HG02623 (cell line): Measurements from ENCODE around the gene CDKN3.

Experiments used
- ATAC-seq: cut with Tn5 transposase; IDR thresholded peaks from one replicate; pipeline ENCODE4 v1.9.1; 2021; ENCODE audit warnings: moderate library complexity; ENCODE audit not compliant: unreplicated experiment

Gene CDKN3, protein sequence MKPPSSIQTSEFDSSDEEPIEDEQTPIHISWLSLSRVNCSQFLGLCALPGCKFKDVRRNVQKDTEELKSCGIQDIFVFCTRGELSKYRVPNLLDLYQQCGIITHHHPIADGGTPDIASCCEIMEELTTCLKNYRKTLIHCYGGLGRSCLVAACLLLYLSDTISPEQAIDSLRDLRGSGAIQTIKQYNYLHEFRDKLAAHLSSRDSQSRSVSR

GRCh38 chr14:54396493-54397335, at the start of gene CDKN3:
CDKN3 (plus strand) TSS chr14:54397007; CDS start chr14:54397069, 62 bp downstream.
- ATAC-seq: peak; percentile 98

DNA sequence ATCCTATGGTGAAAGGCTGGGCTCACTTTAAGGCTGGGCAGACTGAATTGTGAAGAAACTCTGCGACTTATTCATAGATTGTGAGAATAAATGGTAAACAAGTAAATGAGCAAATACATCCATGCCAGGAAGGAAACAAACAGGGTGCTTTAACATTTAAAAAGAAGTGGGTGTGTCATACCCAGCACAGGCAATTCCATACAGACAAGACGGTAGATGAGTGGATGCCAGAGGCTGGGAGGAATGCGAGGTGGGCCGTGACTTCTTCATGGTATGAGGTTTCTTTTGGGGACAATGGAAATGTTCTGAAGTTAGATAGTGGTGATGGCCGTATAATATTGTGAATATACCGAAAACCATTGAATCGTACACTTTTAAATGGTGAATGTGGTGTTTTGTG, 49.8 kb upstream of the CDKN3 start:
- ATAC-seq: no peak

GRCh38 chr14:54348001-54348611, 48.7 kb upstream of the CDKN3 start:
- ATAC-seq: no peak

DNA sequence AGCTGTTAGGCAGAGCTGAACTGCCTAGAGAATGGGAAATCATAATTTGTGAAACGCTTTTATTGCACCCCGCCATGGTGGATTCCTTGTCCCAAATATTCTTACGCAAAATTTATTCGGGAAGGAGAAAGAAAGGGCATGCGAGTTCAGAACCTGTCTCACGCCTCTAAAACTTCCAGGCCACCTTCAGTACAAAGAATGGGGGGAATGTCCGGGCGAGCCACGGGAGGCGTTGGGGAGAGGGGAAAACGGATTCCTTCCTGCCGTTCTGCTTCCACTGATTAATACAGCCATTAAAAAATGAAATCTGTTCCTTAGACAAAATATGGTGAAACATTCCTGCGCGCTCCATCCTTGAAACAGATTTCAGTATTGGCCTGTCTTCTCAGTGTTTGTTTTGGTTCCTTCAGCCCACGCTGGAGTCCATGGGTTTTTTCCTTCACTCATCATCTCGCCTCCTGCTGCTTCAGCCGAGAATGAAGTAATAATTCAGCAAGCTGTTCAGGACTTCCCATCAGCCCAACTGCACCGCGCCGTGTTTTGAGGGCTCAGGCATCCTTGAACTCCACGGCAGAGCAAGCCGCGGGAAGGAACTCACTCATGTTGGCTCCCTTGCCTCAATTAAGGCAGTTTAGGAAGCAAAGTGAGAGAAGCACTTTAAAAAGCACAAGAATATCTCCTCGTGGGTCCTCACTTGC, 47.7 kb upstream of the CDKN3 start:
- no peak for ATAC-seq

GRCh38 chr14:54349713-54350112, 47.1 kb upstream of the CDKN3 start:
- no peak for ATAC-seq

GRCh38 chr14:54350203-54350602, 46.6 kb upstream of the CDKN3 start:
- no peak for ATAC-seq

- no peak for ATAC-seq
Observed at GRCh38 chr14:54353266-54353665, 43.5 kb upstream of the CDKN3 start.

DNA sequence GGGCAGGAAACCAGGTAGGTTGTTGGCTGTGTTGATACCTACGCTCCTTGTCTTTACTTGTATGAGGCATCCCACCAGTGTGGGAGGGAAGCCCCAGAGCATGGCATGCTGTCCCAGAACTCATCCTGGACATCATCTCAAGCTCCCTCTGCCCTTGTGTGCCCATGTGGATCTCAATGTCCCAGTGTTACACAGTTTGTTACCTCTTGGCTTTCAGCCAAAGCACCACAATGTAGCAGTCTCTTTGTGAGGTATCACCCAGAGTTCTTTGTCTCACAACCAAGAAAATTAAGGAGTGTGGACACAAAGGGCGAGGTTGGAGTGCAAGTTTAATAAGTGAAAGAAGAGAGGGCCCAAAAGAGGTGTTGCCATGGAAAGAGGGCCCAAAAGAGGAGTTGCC, 43.1 kb upstream of the CDKN3 start:
- ATAC-seq: no peak

DNA sequence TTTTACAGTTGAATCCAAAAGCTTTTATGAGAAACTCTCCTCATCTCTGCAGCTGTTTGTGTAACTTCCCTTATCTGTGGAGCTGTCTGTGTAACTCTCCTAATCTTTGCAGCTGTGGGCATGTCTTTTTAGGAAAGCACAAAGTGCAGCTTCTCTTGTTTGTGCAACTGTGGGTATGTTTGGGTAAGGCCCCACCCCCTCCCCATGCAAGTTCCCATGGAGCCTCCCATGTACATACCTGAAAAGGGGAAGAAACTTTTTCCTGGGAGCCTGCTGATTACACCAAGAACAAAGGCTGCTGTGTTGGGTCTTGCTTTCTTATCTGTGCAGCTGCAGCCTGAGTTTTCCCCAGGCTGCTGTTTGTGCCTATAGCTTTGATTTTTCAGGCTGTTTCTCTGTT, 42.7 kb upstream of the CDKN3 start:
- ATAC-seq: no peak

DNA sequence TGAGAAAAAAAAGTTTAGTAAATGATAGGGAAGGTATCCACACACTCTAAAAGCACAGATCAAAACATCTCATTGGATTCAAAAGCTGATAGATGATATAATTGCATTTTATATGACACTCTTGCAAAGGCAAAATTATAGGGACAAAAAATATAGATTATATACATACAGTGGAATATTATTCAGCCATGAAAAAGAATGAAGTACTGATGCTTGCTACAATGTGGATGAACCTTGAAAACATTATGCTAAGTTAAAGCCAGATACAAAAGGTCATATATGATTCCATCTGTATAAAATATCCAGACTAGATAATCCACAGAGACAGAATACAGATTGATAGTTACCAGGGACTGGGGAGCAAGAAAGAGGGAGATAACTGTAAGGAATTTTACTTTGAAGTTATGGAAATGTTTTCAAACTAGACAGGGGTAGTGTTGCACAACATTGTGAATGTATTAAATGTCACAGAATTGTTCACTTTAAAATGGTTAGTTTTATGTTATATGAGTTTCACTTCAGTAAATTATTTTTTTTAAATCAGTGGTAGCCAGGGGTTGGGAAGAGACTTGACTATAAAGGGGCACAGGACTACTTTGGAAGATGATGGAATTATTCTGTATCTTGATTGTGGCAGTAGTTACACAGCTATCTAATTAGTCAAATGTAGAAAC, 41.7 kb upstream of the CDKN3 start:
- ATAC-seq: no peak

- ATAC-seq: no peak
Observed at GRCh38 chr14:54355698-54356097, 41.1 kb upstream of the CDKN3 start.

DNA sequence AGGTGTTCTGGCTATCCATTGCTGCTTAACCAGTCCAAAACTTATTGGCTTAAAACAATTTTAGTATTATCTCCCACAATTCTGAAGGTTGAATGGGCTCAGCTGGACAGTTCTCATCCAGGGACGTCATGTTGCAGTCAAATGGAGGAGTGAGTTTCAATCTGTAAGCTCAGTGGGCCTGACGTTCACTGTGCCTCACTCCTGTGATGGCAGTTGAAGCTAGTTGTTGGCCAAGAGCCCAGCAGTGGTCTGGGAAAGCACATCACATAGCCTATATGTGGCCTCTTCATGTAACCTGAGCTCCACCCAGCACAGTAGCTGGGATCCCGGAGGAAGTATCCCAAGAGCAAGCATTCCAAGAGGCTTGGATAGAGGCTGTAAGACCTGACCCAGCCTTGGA, 40.6 kb upstream of the CDKN3 start:
- no peak for ATAC-seq

DNA sequence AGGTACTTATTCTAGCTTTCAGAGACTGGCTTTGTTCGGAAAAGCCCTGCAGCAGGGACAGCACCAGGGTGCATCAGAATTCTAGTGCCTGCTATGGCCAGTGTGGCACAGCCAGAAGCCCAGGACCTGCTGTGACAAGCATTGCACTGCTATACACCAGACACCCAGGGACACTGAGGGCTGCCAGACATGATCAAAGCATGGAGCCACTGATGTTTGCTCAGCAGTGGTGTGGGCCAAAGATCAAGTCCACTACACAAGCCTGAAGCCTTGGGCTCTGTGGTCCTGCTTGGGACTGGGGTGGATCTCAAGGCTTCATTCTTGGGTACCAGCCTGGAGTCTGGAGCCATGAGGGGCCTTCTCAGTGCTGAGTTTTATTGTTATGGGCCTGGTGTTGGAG, 36.1 kb upstream of the CDKN3 start:
- ATAC-seq: no peak

DNA sequence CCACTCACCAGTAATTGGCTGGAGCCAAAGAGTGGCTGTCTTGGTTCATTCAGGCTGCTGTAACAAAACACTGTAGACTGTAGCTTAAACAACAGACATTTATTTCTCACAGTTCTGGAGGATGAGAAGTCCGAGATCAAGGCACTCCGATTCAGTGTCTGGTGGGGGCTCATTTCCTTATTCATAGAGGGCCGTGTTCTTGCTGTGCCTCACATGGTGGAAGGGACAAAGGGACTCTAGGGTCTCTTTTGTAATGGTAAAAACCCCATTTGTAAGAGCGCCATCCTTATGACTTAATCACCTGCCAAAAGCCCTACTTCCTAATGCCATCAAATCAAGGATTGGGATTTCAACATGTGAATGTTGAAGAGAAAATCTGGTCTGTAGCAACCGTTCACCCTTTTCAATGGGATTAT, 34.7 kb upstream of the CDKN3 start:
- no peak for ATAC-seq

DNA sequence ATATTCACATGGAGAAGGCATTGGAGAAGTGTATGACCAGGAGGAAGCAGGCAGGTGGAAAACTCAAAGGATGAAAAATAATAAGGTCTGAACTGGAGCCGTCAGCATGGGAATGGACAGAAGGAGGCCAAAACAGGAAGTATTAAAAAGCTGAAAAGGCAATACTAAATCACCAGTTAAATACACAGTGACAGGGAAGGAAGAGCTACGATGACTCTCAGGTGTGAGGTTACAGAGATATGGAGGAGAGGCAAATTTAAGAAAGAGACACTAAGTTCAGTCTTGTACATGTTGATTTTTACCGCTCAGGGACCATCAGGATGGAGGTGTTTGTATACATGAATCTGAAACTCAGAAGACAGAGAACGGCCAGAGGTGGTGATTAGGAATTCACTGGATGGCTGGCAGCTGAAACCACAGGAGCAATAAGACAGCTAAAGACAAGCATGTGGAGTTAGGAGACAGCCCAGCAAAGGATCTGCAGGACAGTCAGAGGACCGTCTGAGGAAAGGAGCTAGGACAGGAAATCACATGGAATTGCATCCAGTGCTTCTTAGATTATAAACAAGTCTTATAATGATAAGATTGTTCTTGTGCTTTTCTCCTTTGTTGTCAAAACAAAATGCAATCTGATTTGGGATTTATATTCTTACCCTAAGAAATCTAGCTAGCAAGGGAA, 33.9 kb upstream of the CDKN3 start:
- ATAC-seq: no peak

- no peak for ATAC-seq
Observed at GRCh38 chr14:54364555-54365415, 32.0 kb upstream of the CDKN3 start.

DNA sequence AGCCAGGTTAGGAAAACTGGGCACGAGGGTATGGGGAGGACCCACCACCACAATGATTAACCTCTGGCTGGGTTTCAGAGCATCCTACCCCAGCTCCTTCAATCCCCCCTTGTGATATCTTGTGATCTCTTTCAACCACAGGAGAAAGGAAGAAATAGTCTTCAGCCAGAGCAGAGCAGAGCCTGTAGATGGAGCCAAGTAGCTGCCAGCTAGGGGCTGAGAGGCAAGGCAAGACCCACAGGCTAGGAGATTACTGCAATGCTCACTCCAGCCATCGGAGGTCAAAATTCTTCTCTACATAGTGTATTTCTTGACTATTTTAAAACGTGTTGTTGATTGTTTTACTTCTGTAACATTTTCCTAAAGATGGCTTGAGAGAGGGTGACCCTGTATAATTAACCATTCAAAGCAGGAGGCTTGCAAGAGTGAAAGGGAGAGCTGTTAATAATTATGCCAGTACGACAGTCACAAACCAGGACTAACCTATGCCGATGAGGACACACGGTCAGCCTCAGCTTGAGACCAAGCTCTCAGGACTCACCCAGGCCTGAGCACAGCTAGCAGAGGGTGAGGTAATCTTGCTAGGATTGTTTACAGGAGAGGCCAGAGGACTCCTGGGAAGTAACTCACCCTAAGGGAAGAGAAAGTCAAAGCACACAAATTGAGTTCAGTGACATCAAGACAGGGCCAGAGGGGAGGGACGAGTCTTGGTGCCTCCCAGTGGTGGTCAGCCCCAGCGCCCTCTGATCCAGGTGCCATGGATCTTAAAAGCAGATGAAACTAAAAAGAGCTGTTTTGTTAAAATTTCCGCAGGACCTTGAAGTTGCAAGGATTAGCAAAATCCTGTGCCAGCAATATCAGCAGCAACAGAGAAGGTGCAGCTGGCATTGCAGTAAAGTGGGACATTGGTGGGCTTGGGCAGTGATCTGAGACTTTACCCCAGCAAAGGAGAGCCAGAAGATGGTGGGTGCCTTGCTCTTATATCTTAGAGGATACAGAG, 29.8 kb upstream of the CDKN3 start:
- peak; percentile 75 for ATAC-seq

DNA sequence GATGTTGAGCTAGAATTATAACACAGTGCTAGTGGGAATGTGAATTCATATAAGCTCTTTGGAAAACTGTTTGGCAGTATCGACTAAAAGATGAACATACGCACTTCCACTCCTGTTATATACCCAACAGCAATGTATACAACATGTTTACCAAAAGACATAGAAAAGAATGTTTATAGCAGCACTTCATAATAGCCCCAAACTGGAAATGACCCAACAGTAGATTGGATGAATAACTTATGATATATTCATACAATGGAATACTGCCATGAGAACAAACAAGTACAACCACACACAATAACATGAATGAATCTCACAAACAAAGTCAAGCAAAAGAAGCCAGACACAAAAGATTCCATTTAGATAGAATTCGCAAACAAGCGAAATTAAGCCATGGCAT, 28.5 kb upstream of the CDKN3 start:
- ATAC-seq: no peak
